ENCODE results near the gene FOSB. TPM values are rescaled to one million over a fixed set of nuclear protein-coding genes. Genes with fewer than 3 reads are reported as not detected.

The FOSB gene
- total and polyA plus RNA-seq, 9 of the 15 experiments (the other 6 are each of a cell fraction or from before 2014, with no cell fraction given), result 0.11 to 2.7 (median 0.73) TPM

DNA sequence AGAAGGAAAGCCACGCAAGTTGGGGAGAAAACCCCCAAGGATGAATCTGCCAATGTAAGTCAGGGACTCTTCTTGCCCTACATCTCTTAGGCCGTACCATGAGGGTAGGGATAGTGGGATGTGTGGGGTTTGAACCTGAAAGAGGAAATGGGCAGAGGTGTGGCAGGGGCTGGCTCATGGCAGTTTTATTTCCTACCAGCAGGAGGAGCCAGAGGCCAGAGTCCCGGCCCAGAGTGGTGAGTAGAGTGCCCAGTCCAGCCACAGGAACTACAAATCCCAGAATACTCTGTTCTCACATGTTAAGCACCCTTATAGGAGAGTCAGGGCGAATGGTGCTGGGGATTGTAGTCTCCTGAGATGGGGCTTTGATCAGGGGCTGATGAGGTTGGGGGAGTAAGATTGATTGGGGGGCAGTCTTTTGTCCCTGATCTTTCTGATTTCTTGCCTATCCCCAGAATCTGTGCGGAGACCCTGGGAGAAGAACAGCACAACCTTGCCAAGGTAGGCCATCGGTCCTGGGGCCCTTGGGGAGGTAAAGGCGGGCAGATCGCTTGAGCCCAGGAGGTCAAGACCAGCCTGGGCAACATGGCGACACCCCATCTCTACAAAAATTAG, 56.0 kb downstream of the FOSB start (continued):
- TF ChIP-seq MYNN (IDR thresholded peaks at IDR 0.05), result peak; percentile 30; the same call in 1 of the 2 replicates
- TF ChIP-seq MYNN (CRISPR knock-in tag; IDR thresholded peaks at IDR 0.05), result no peak
- no peak for TF ChIP-seq OTX1 (CRISPR knock-in tag; IDR thresholded peaks at IDR 0.05)
- no peak for TF ChIP-seq XRCC4 (IDR thresholded peaks at IDR 0.05; ENCODE audit: extremely low read depth, insufficient read depth, insufficient read length)
- TF ChIP-seq, protein P1, sequence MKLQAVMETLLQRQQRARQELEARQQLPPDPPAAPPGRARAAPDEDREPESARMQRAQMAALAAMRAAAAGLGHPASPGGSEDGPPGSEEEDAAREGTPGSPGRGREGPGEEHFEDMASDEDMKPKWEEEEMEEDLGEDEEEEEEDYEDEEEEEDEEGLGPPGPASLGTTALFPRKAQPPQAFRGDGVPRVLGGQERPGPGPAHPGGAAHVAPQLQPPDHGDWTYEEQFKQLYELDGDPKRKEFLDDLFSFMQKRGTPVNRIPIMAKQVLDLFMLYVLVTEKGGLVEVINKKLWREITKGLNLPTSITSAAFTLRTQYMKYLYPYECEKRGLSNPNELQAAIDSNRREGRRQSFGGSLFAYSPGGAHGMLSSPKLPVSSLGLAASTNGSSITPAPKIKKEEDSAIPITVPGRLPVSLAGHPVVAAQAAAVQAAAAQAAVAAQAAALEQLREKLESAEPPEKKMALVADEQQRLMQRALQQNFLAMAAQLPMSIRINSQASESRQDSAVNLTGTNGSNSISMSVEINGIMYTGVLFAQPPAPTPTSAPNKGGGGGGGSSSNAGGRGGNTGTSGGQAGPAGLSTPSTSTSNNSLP (IDR thresholded peaks at IDR 0.05; ENCODE audit: borderline replicate concordance, low read depth, low read length), result 0 out of 2 replicates have a peak, but pooled peaks have one; percentile 15
- TF ChIP-seq ELF1 (tag; IDR thresholded peaks at IDR 0.05), result 0 out of 2 replicates have a peak, but pooled peaks have one; percentile 40
- TF ChIP-seq ZNF146 (CRISPR knock-in tag; IDR thresholded peaks at IDR 0.05; ENCODE audit: unreplicated experiment), result no peak
- no peak for TF ChIP-seq ERF (CRISPR knock-in tag; IDR thresholded peaks at IDR 0.05)
- TF ChIP-seq HLTF (IDR thresholded peaks at IDR 0.05), result no peak
- TF ChIP-seq NFIC (IDR thresholded peaks at IDR 0.05), result no peak
- no peak for TF ChIP-seq COPS2 (conservative IDR thresholded peaks at IDR 0.05)
- TF ChIP-seq SIN3A (IDR thresholded peaks at IDR 0.05; ENCODE audit: borderline replicate concordance in 2 of 2, control insufficient read depth in 1 of 2, low read depth in 2 of 2, low read length in 2 of 2), result no peak
- TF ChIP-seq CBX1 (IDR thresholded peaks at IDR 0.05; ENCODE audit: low read depth), result no peak
- TF ChIP-seq CSDE1 (IDR thresholded peaks at IDR 0.05), result no peak
- TF ChIP-seq, protein P2, sequence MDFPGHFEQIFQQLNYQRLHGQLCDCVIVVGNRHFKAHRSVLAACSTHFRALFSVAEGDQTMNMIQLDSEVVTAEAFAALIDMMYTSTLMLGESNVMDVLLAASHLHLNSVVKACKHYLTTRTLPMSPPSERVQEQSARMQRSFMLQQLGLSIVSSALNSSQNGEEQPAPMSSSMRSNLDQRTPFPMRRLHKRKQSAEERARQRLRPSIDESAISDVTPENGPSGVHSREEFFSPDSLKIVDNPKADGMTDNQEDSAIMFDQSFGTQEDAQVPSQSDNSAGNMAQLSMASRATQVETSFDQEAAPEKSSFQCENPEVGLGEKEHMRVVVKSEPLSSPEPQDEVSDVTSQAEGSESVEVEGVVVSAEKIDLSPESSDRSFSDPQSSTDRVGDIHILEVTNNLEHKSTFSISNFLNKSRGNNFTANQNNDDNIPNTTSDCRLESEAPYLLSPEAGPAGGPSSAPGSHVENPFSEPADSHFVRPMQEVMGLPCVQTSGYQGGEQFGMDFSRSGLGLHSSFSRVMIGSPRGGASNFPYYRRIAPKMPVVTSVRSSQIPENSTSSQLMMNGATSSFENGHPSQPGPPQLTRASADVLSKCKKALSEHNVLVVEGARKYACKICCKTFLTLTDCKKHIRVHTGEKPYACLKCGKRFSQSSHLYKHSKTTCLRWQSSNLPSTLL (IDR thresholded peaks at IDR 0.05), result no peak
- TF ChIP-seq TFAM (CRISPR knock-in tag; conservative IDR thresholded peaks at IDR 0.05), result no peak
- TF ChIP-seq, protein P3, sequence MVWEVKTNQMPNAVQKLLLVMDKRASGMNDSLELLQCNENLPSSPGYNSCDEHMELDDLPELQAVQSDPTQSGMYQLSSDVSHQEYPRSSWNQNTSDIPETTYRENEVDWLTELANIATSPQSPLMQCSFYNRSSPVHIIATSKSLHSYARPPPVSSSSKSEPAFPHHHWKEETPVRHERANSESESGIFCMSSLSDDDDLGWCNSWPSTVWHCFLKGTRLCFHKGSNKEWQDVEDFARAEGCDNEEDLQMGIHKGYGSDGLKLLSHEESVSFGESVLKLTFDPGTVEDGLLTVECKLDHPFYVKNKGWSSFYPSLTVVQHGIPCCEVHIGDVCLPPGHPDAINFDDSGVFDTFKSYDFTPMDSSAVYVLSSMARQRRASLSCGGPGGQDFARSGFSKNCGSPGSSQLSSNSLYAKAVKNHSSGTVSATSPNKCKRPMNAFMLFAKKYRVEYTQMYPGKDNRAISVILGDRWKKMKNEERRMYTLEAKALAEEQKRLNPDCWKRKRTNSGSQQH (CRISPR knock-in tag; IDR thresholded peaks at IDR 0.05), result no peak
- no peak for TF ChIP-seq ZKSCAN3 (CRISPR knock-in tag; IDR thresholded peaks at IDR 0.05)
